ENCODE results near the gene THEMIS. TPM values are rescaled to one million over a fixed set of nuclear protein-coding genes. Genes with fewer than 3 reads are reported as not detected.

THEMIS gene
- total and polyA plus RNA-seq, 2 of the 4 experiments (the other 2 are of a cell fraction): not detected

DNA sequence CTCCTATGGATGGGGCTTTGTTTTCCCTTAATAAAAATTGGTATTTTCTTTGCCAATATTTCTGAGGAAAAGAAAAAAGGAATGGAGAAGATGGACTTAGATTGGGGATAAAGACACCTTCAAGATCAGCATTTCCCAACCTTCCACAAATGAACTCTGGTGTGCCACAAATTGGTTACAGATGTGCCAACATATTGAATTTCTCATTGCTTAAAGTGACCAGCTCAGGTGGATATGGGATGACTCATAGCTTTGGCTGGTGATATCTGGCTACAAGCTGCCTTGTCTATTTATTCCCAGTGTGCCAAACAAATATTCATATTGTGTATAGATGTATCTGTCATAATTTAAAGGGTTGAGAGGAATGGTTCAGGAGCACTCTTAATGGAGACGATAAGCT lies 32.5 kb downstream of the THEMIS start:
- WGBS, 2 experiments (ENCODE audit: extremely low coverage in 2 of 2, insufficient read length in 1 of 2): no CpG with 5 or more reads among the region's 1 CpG
- Histone ChIP-seq H3K27me3 (ENCODE audit: control insufficient read depth, insufficient read depth, low read length) (no peaks in the 10 kb centered on the region; the same call in 1 of the 2 replicates), H3K9ac (ENCODE audit: low read depth, low read length) (no peak overlapping the region), H2AK9ac (replicated peaks; ENCODE audit: low read depth, low read length, poor library complexity) (no peak overlapping the region), H3K56ac (ENCODE audit: extremely low read depth, insufficient read depth, low read length) (no peak overlapping the region), H2BK20ac (ENCODE audit: low read depth, low read length) (no peak overlapping the region), H3K36me3 (ENCODE audit: control insufficient read depth, insufficient read depth, low read length) (no peaks in the 10 kb centered on the region), H3K14ac (replicated peaks; ENCODE audit: low read depth, low read length) (no peak overlapping the region), H2BK15ac (ENCODE audit: low read depth, low read length) (no peak overlapping the region), H3K79me1 (ENCODE audit: low read depth in 1 of 2, low read length in 2 of 2) (no peaks in the 10 kb centered on the region), H3K4me2 (ENCODE audit: low read depth, low read length) (no peak overlapping the region), H3K4ac (ENCODE audit: low read depth, low read length) (no peak overlapping the region), H4K8ac (ENCODE audit: low read depth in 2 of 2, low read length in 2 of 2) (no peak overlapping the region), H2BK120ac (ENCODE audit: low read depth, low read length) (no peak overlapping the region), H2BK5ac (ENCODE audit: low read depth, low read length, poor library complexity, severe bottlenecking) (no peak overlapping the region), H3K4me3 (ENCODE audit: insufficient read depth, low read depth, low read length) (no peak overlapping the region), H3K9me1 (ENCODE audit: insufficient read depth, low read length) (no peaks in the 10 kb centered on the region), H3K9me3 (ENCODE audit: control insufficient read depth, insufficient read depth, low read length) (no peaks in the 10 kb centered on the region), H2AFZ (replicated peaks; ENCODE audit: low read length, poor library complexity) (no peak overlapping the region), H3K23ac (ENCODE audit: low read depth, low read length) (no peak overlapping the region), H4K91ac (ENCODE audit: insufficient read depth, low read depth, low read length) (no peak overlapping the region), H4K5ac (ENCODE audit: low read depth, low read length) (no peak overlapping the region), H4K20me1 (ENCODE audit: insufficient read depth, low read length) (no peaks in the 10 kb centered on the region), H3K18ac (ENCODE audit: low read depth, low read length) (no peak overlapping the region), H3K27ac (ENCODE audit: insufficient read depth, low read length) (no peak overlapping the region), H3K4me1 (ENCODE audit: control insufficient read depth, insufficient read depth, low read length) (no peaks in the 10 kb centered on the region), H2AK5ac (ENCODE audit: low read depth, low read length) (no peak overlapping the region)
- TF ChIP-seq RFX5 (IDR thresholded peaks at IDR 0.05; ENCODE audit: low read depth, low read length) (no peak), CEBPB (IDR thresholded peaks at IDR 0.05; ENCODE audit: low read depth, low read length) (no peak), BHLHE40 (IDR thresholded peaks at IDR 0.05; ENCODE audit: low read depth, low read length) (no peak), RAD21 (IDR thresholded peaks at IDR 0.05; ENCODE audit: low read length) (no peak), RCOR1 (IDR thresholded peaks at IDR 0.05; ENCODE audit: insufficient replicate concordance, low read length) (no peak), SMC3 (IDR thresholded peaks at IDR 0.05; ENCODE audit: low read depth, low read length) (no peak), MXI1 (IDR thresholded peaks at IDR 0.05; ENCODE audit: borderline replicate concordance, low read depth, low read length) (no peak), CTCF (conservative IDR thresholded peaks at IDR 0.05; ENCODE audit: low read depth, low read length) (no peak), MAFK (IDR thresholded peaks at IDR 0.05; ENCODE audit: low read depth, low read length) (no peak), CHD1 (IDR thresholded peaks at IDR 0.05; ENCODE audit: low read depth, low read length) (no peak)
- intact Hi-C loops (cut with micrococcal nuclease) (no loop called here), in situ Hi-C loops (cut with MboI; ENCODE audit: low sequenced_read_pairs) (no loop called here), dilution Hi-C loops (cut with HindIII; ENCODE audit: low sequenced_read_pairs, unreplicated experiment) (no loop called here)
- ChIA-PET CTCF (no interaction called here), POLR2A (ENCODE audit: unreplicated experiment) (no interaction called here)
- no peak for ATAC-seq (ENCODE audit: low read depth)
- no TSS peak for BruUV-seq (replicated peaks)
- DNase-seq: no peak

Measured in IMR-90 (cell line).